ENCODE measurements around the gene OR52N5. TPM values are rescaled to one million over a fixed set of nuclear protein-coding genes. Genes with fewer than 3 reads are reported as not detected.

OR52N5 gene
- total RNA-seq, 5 donors from 2014 or later (not counting 1 experiment from before 2014, with no cell fraction given), result not detected

DNA sequence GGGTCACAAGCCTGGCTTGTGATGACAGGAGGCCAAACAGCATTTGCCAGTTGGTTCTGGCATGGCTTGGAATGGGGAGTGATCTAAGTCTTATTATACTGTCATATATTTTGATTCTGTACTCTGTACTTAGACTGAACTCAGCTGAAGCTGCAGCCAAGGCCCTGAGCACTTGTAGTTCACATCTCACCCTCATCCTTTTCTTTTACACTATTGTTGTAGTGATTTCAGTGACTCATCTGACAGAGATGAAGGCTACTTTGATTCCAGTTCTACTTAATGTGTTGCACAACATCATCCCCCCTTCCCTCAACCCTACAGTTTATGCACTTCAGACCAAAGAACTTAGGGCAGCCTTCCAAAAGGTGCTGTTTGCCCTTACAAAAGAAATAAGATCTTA lies 46.1 kb downstream of the OR52N5 start:
- no peaks in the 10 kb centered on the region for H3K4me1 ChIP-seq (ENCODE audit: control insufficient read depth in 1 of 2, extremely low read depth in 1 of 2, insufficient read depth in 2 of 2, low read length in 2 of 2)
- POLR2A ChIA-PET, result no interaction called here
- no peak for DNase-seq

DNA sequence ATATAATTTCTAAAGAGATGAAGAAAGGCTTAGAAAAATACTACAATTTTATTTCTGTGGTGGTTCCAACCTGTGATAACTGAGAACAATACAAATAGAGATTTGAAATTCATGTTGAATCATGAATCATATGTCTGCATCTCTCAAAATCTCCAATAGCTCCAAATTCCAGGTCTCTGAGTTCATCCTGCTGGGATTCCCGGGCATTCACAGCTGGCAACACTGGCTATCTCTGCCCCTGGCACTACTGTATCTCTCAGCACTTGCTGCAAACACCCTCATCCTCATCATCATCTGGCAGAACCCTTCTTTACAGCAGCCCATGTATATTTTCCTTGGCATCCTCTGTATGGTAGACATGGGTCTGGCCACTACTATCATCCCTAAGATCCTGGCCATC lies 46.8 kb downstream of the OR52N5 start, which contains the start of gene OR56B1:
OR56B1 (plus strand) TSS at position 53 of the 400 bp plus-strand sequence; CDS start at position 122, 69 bp downstream.
- Mint-ChIP-seq H3K4me3 (no peak within 1 kb of the TSS), H3K27me3 (peaks cover 10 to 13% of the 10 kb centered on the region in 2 donors), H3K36me3 (peaks cover 39% of the 10 kb centered on the region), H3K4me1 (no peaks in the 10 kb centered on the region), H3K9me3 (peaks cover 11 to 16% (median 15%) of the 10 kb centered on the region in 3 donors), H3K27ac (no peak within 1 kb of the TSS)
- WGBS (ENCODE audit: insufficient coverage), result 83% methylated on average over 1 of the region's 1 CpG
- DNase-seq, result no peak
- Histone ChIP-seq H3K27me3 (replicated peaks in 1 of 2; ENCODE audit: control insufficient read depth in 2 of 2, extremely low read depth in 1 of 2, insufficient read depth in 2 of 2, low read length in 1 of 2) (no peaks in the 10 kb centered on the region), H3K4me1 (ENCODE audit: control insufficient read depth in 1 of 2, extremely low read depth in 1 of 2, insufficient read depth in 2 of 2, low read length in 2 of 2) (no peaks in the 10 kb centered on the region), H3K9me3 (no peaks in the 10 kb centered on the region), H3K36me3 (ENCODE audit: control insufficient read depth in 2 of 2, extremely low read depth in 1 of 2, insufficient read depth in 1 of 2, low read length in 1 of 2) (no peaks in the 10 kb centered on the region), H3K27ac (ENCODE audit: low read length) (no peak within 1 kb of the TSS), H3K4me3 (ENCODE audit: control insufficient read depth in 1 of 2, extremely low read depth in 1 of 2, low read length in 1 of 2) (no peak within 1 kb of the TSS)
- POLR2A ChIA-PET, result no interaction called here
- no peak for ATAC-seq (replicated peaks in 1 of 4)
- CTCF ChIA-PET, result interaction anchor here in 1 of 2 donors (0.6 kb wide), 1 partner anchor 559 kb away, joined by 3 read pairs; no protein-coding TSS in a partner anchor

More for the DNA sequence above, 46.1 kb downstream of the OR52N5 start:
- Histone ChIP-seq H3K36me3 (ENCODE audit: control insufficient read depth in 2 of 2, extremely low read depth in 1 of 2, insufficient read depth in 1 of 2, low read length in 1 of 2) (no peaks in the 10 kb centered on the region), H3K27me3 (replicated peaks in 1 of 2; ENCODE audit: control insufficient read depth in 2 of 2, extremely low read depth in 1 of 2, insufficient read depth in 2 of 2, low read length in 1 of 2) (no peaks in the 10 kb centered on the region), H3K27ac (ENCODE audit: low read length) (no peak overlapping the region), H3K9me3 (no peaks in the 10 kb centered on the region), H3K4me3 (ENCODE audit: control insufficient read depth in 1 of 2, extremely low read depth in 1 of 2, low read length in 1 of 2) (no peak overlapping the region)
- CTCF ChIA-PET, result no interaction called here
- Mint-ChIP-seq H3K27ac (no peak overlapping the region), H3K4me1 (no peaks in the 10 kb centered on the region), H3K4me3 (no peak overlapping the region), H3K27me3 (peaks cover 12 to 13% of the 10 kb centered on the region in 2 donors), H3K9me3 (peaks cover 18 to 23% (median 22%) of the 10 kb centered on the region in 3 donors), H3K36me3 (peaks cover 45% of the 10 kb centered on the region)
- no peak for ATAC-seq (replicated peaks in 1 of 4)

DNA sequence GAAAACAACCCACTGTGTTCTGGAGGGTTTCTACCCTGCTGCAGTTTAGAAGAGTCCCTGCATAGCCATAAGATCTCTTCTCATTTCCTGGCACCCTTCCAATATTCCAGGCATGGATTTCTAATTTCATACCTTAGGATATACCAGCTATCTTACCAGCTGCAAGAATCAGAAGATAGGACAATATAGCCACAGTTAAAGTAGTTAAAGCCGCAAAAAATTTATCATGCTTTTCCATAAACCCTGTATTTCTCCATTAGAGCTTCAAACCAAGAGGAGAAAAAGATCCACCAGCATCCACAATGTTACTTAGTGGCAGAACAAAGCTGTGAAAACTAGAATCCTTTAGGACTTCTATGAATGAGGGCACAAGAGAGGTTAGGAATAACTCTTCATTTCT lies 55.5 kb downstream of the OR52N5 start:
- Histone ChIP-seq H3K4me3 (ENCODE audit: control insufficient read depth in 1 of 2, extremely low read depth in 1 of 2, low read length in 1 of 2) (no peak overlapping the region), H3K36me3 (ENCODE audit: control insufficient read depth in 2 of 2, extremely low read depth in 1 of 2, insufficient read depth in 1 of 2, low read length in 1 of 2) (no peaks in the 10 kb centered on the region), H3K9me3 (no peaks in the 10 kb centered on the region), H3K27me3 (replicated peaks in 1 of 2; ENCODE audit: control insufficient read depth in 2 of 2, extremely low read depth in 1 of 2, insufficient read depth in 2 of 2, low read length in 1 of 2) (peaks cover 0 to 5% of the 10 kb centered on the region in 2 experiments), H3K4me1 (ENCODE audit: control insufficient read depth in 1 of 2, extremely low read depth in 1 of 2, insufficient read depth in 2 of 2, low read length in 2 of 2) (no peaks in the 10 kb centered on the region), H3K27ac (ENCODE audit: low read length) (no peak overlapping the region)
- Mint-ChIP-seq H3K27me3 (peaks cover 0 to 3% of the 10 kb centered on the region in 2 donors), H3K9me3 (no peaks in the 10 kb centered on the region), H3K27ac (no peak overlapping the region), H3K36me3 (peaks cover 18% of the 10 kb centered on the region), H3K4me1 (no peaks in the 10 kb centered on the region), H3K4me3 (no peak overlapping the region)
- DNase-seq (no peak), ATAC-seq (replicated peaks in 1 of 4) (no peak)
- no CpG with 5 or more reads among the region's 1 CpG for WGBS (ENCODE audit: insufficient coverage)
- ChIA-PET CTCF (no interaction called here), POLR2A (no interaction called here)

DNA sequence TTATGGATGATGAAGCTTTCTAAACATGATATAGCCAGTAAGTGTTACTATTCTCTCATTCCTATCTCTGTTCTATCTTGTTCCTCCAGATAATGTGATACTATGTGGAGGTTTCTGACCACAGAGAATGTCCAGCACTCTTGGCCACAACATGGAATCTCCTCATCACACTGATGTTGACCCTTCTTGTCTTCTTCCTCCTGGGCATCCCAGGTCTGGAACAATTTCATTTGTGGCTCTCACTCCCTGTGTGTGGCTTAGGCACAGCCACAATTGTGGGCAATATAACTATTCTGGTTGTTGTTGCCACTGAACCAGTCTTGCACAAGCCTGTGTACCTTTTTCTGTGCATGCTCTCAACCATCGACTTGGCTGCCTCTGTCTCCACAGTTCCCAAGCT lies 56.8 kb downstream of the OR52N5 start:
- Histone ChIP-seq H3K4me1 (ENCODE audit: control insufficient read depth in 1 of 2, extremely low read depth in 1 of 2, insufficient read depth in 2 of 2, low read length in 2 of 2) (no peaks in the 10 kb centered on the region), H3K4me3 (ENCODE audit: control insufficient read depth in 1 of 2, extremely low read depth in 1 of 2, low read length in 1 of 2) (no peak overlapping the region), H3K27me3 (replicated peaks in 1 of 2; ENCODE audit: control insufficient read depth in 2 of 2, extremely low read depth in 1 of 2, insufficient read depth in 2 of 2, low read length in 1 of 2) (peaks cover 0 to 5% of the 10 kb centered on the region in 2 experiments), H3K36me3 (ENCODE audit: control insufficient read depth in 2 of 2, extremely low read depth in 1 of 2, insufficient read depth in 1 of 2, low read length in 1 of 2) (no peaks in the 10 kb centered on the region), H3K27ac (ENCODE audit: low read length) (no peak overlapping the region), H3K9me3 (no peaks in the 10 kb centered on the region)
- peaks cover 0 to 3% of the 10 kb centered on the region in 2 donors for H3K27me3 Mint-ChIP-seq
- H3K4me1 Mint-ChIP-seq, result no peaks in the 10 kb centered on the region
- H3K4me3 Mint-ChIP-seq, result no peak overlapping the region
- ATAC-seq (replicated peaks in 1 of 4) (no peak), DNase-seq (no peak)
- peaks cover 21% of the 10 kb centered on the region for H3K36me3 Mint-ChIP-seq
- WGBS (ENCODE audit: insufficient coverage), result 91% methylated on average over 1 of the region's 1 CpG
- no peaks in the 10 kb centered on the region for H3K9me3 Mint-ChIP-seq
- ChIA-PET POLR2A (no interaction called here), CTCF (no interaction called here)
- no peak overlapping the region for H3K27ac Mint-ChIP-seq

Other genes starting within 250 kb of the OR52N5 start
- gene OR52H1, start 234.8 kb downstream of the OR52N5 start, total RNA-seq, result under 1 TPM in 2 of 5 donors, not detected in 3; 0.25 to 0.26 TPM
- not detected for gene OR52B6, start 202.5 kb downstream of the OR52N5 start, total RNA-seq
- gene TRIM6, start 186.7 kb downstream of the OR52N5 start, total RNA-seq, result under 1 TPM in 2 of 5 donors, not detected in 3; 0.13 to 0.14 TPM
- 10 to 100 TPM in 3 of 5 donors, 1 to 10 TPM in 2; 7.4 to 13.5 (median 10.4) TPM for gene TRIM34, start 158.4 kb downstream of the OR52N5 start, total RNA-seq
- 10 to 100 TPM; 17.6 to 38.2 (median 31.6) TPM for gene TRIM5, start 98.3 kb downstream of the OR52N5 start, total RNA-seq
- 100 to 1,000 TPM; 256 to 397 (median 320) TPM for gene TRIM22, start 93.6 kb downstream of the OR52N5 start, total RNA-seq
- under 1 TPM; 0.20 to 0.78 (median 0.37) TPM for gene OR56B1, start 46.9 kb downstream of the OR52N5 start, total RNA-seq
- 1 to 10 TPM; 1.4 to 3.8 (median 2.3) TPM for gene OR52N4, start 29.1 kb downstream of the OR52N5 start, total RNA-seq
- gene OR52N1, start 7.9 kb upstream of the OR52N5 start, total RNA-seq, result not detected
- gene OR52N2, start 25.6 kb upstream of the OR52N5 start, total RNA-seq, result not detected
- gene OR52E6, start 58.5 kb upstream of the OR52N5 start, total RNA-seq, result not detected
- gene OR52E8, start 74.3 kb upstream of the OR52N5 start, total RNA-seq, result not detected
- not detected for gene OR52E4, start 97.3 kb upstream of the OR52N5 start, total RNA-seq
- gene OR52E5, start 109.9 kb upstream of the OR52N5 start, total RNA-seq, result not detected
- not detected for gene OR56A3, start 158.9 kb upstream of the OR52N5 start, total RNA-seq
- gene OR56A5, start 185.1 kb upstream of the OR52N5 start, total RNA-seq, result not detected
- under 1 TPM in 1 of 5 donors, not detected in 4; 0.32 TPM for gene OR52L1, start 203.6 kb upstream of the OR52N5 start, total RNA-seq
- gene OR56A4, start 223.6 kb upstream of the OR52N5 start, total RNA-seq, result under 1 TPM in 2 of 5 donors, not detected in 3; 0.07 to 0.09 TPM
- under 1 TPM in 1 of 5 donors, not detected in 4; 0.23 TPM for gene OR56A1, start 247.4 kb upstream of the OR52N5 start, total RNA-seq

All from T-cell (primary cell).